HG02610 (cell line): ENCODE data around the gene OAS3.

Experiments
- ATAC-seq: cut with Tn5 transposase; IDR thresholded peaks from one replicate; pipeline ENCODE4 v1.9.1; 2021; ENCODE audit warnings: mild to moderate bottlenecking, moderate library complexity; ENCODE audit not compliant: unreplicated experiment

The OAS3 gene

GRCh38 chr12:113010701-113011100 lies 72.4 kb downstream of the OAS3 start:
- no peak for ATAC-seq

- no peak for ATAC-seq
Measured at GRCh38 chr12:113014565-113014964, 76.3 kb downstream of the OAS3 start.

- no peak for ATAC-seq
Measured at GRCh38 chr12:113016796-113017195, 78.5 kb downstream of the OAS3 start.

- ATAC-seq: no peak
Measured at GRCh38 chr12:113019025-113019424, 80.8 kb downstream of the OAS3 start.

GRCh38 chr12:113021500-113021899 lies 83.2 kb downstream of the OAS3 start:
- ATAC-seq: no peak
